HG02678 (cell line): Measurements from ENCODE around the gene MOB3A.
"Not testable (repeated sequence)": the region's sequence is repeated elsewhere in the genome, so short reads cannot be mapped to it uniquely, and the experiment has no call there.

ENCODE experiments used
- ATAC-seq: cut with Tn5 transposase; IDR thresholded peaks from one replicate; pipeline ENCODE4 v1.9.1; 2021; ENCODE audit warnings: mild to moderate bottlenecking, moderate library complexity; ENCODE audit not compliant: unreplicated experiment

Gene MOB3A

DNA sequence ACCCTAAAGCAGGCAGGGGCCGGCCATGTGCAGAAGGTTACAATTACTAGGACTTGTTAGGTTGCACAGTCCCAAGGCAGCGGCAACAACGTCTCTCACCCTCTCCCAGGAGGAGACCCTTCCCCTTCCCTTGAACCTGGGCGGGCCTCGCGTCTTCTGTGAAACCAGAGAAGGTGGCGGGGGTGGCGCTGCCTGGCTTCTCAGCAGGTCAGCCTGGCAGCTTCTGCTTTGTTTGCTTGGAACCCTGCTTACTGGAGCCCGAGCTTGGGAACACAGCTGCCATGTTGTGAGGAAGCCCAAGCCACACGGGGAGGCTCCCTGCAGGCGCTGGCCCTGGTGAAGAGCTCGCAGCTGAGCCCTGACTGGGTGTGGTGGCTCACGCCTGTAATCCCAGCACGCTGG lies 60.5 kb downstream of the MOB3A start:
- no peak for ATAC-seq

DNA sequence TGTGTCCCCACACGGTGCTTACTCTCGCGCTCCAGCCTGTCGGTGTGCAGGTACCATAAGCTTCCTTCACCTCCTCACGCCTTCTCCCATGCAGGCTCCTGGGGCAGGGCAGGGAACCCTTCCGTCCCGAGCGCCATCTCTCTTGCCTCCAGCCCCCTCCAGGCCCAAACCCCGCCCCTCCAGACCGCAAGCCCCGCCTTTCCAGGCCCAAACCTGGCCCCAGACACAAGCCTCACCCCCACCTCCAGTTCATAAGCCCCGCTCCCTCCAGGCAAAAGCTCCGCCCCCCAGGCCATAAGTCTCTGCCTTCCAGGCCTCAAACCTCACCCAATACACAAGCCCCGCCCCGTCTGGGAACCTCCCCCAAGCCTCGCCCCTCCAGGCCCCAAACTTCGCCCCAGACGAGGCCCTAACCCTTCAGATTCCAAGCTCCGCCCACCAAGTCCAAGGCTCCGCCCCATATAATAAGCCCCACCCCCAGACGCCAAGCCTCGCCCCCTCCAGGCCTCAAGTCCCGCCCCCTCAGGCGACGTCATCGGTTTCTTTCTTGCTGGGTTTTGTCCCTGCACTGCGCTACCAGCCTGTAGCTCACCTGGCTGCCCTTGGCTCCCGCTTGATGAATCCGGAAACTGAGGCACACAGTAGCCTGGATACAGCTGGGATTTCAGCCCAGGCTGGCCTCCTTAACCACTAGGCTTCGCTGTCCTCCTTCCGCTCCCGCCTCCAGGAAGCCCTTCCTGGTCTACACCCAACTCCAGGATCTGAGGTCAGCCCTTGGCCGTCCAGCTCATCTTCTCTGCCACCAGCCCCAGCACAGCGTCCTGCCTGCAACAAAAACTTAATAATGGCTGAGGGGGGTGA lies 61.2 kb downstream of the MOB3A start:
- no peak for ATAC-seq

DNA sequence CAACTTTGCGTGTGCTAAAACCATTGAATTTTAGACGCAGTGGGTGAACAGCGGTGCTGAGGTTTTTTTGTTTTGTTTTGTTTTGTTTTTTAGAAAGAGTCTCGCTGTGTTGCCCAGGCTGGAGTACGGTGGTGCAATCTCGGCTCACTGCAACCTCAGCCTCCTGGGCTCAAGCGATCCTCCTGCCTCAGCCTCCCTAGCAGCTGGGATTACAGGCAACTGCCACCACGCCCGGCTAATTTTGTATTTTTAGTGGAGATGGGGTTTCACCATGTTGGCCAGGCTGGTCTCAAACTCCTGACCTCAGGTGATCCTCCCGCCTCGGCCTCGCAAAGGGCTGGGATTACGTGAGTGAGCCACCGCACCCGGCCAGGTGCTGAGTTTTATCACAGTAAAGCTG lies 61.9 kb downstream of the MOB3A start:
- ATAC-seq = not testable (repeated sequence)

DNA sequence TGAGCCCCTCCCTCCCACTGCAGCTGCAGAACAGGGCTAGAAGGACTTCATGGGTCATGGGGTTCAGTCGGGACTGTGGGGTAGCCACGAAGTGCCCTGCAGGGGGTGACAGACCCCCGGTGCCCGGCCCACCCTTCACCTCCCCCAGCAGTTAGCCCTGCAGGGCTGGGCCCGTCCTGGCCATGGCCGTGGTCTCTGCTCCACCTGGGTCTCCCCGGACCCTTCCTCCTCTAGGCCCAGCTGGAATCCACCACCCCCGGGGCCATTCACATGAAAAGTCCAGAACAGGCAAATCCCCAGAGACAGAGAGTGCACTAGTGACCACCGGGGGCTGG lies 62.3 kb downstream of the MOB3A start:
- ATAC-seq = no peak

DNA sequence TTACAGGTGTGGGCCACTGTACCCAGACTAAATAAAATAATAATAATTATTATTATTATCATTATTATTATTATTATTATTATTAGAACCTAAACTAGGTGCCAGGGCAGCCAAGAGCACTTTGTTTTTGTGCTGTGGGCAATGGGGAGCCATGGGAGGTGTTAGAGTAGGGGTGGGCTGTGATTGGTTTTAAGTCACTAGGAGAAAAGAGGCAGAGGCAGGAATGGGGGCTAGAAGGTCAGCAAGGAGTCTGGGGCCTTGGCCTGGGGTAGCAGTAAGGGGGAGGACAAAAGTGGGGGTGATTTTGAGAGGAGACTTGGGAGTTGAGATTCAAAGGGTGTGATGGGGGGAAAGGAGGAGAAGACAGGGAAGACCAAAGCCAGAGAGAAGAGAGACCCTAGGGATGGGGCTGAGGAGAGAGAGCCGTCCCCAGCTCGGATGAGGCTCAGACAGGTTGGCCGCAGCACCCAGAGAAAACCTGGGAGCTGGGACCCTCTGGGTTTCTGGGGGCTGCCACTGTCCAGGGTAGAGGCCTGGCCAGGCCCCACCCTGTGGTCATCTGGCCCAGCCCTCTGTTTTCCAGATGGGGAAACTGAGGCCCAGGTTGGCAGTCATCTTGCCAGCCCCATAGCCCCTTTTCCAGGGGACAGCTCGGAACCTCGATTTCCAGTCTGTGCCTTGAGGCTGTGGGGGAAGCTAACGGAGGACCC lies 62.9 kb downstream of the MOB3A start:
- no peak for ATAC-seq

DNA sequence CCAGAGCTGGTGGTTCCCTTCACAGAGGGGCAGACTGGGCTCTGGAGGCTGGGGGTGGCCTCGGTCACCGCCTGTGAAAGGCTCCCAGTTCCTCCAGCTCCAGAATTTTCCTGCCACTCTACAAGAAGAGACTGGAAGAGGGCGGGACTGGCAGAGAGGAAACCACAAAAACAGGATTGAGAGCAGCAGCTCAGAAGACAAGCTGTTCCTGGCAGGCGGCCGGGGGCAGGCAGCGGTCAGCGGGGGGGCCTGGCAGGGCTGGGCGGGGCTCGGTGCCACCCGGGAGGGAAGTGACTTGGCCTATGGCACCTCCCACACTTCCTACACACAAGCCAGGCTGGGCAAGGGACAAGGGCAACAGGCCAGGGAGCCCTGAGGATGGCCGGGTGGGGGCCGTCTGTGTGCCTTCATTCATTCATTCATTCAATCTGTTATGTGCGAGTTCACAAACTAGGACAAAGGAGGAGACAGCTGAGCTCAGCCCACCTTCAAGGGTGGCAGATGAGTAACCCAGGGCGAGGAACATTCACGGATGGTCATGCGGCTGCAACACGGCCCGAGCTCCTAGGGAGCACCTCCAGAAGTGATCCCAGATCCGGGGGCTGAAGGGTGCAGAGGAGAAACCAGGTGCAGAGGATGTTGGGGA lies 63.7 kb downstream of the MOB3A start:
- no peak for ATAC-seq

DNA sequence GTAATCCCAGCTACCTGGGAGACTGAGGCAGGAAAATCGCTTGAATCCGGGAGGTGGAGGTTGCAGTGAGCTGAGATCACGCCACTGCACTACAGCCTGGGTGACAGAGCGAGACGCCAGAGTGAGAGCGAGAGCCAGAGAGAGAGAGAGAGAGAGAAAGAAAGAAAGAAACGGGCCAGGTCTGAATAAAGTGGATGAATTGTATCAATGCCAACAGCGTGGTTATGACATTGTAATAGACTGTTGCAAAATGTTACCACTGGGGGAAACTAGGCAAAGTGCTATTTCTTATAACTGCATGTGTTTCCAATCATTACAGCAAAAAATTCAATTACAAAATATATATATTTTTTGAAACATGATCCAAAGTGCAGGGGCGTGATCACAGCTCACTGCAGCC lies 68.8 kb downstream of the MOB3A start:
- ATAC-seq = no peak

DNA sequence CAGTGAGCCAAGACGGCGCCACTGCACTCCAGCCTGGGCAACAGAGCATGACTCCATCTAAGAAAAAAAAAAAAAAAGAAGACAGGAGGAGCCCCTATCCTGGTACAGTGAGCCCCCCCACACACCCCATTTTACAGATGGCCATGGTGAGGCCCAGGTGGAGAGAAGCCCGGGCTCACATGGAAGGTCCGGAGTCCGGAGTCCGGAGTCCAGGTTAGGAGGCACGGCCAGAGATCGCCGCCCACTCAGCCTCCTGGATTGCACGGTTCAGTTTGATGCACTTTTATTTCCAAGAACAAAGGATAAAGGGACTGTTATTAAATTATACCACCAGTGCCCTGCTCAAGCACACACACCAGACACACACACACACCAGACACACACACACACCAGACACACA lies 69.4 kb downstream of the MOB3A start:
- ATAC-seq = no peak

DNA sequence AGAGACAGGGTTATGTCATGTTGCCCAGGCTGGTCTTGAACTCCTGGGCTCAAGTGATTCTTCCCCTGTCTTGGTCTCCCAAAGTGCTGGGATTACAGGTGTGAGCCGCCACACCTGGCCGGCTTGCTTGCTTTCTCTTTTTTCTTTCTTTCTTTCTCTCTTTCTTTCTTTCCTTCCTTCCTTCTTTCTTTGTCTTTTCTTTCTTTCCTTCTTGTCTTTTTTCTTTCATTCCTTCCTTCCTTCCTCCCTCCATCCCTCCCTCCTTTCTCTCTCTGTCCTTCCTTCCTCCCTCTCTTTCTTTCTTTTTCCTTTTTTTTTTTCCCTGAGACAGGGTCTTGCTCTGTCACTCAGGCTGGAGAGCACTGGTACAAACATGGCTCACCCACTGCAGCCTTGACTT lies 73.8 kb downstream of the MOB3A start:
- no peak for ATAC-seq

DNA sequence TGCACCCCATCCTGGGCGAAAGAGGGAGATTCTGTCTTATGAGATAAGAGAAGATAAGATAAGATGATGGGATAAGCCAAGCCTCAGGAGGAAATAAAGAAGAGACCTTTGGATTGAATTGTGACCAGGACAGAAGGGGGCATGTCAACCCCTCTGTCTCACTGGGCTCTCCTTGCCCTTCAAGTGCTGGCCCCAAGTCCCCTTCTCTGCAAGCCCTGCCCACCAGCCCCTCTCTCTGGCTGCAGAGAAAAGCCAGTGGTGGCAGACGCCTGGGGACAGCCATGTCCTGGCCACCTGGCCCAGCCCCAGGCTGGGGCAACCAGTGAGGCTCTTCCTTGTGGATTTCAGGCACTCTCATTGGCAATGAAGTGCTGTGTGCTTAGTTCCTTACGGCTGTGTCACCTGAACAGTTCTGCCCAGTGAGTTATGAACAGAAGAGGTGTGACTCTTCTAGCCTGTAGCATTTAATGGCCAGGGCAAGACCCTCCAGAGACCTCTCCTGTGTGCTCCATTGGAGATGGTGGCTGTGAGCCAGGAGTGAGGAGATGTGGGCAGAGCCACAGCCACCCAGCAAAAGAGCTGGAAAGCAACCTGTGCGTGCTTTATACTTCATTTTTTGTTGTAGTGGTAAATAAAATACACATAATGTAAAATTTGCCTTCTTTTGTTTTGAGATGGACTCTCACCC lies 74.5 kb downstream of the MOB3A start:
- no peak for ATAC-seq
